Measurements from ENCODE around the gene PDE7B. TPM values are rescaled to one million over a fixed set of nuclear protein-coding genes. Genes with fewer than 3 reads are reported as not detected.
A peak's percentile ranks its signal among the peaks of the same experiment; 100 is the strongest.

The PDE7B gene
- total and polyA plus RNA-seq, 2 of the 4 experiments (the other 2 are of a cell fraction), result 7.8 to 12.4 TPM

DNA sequence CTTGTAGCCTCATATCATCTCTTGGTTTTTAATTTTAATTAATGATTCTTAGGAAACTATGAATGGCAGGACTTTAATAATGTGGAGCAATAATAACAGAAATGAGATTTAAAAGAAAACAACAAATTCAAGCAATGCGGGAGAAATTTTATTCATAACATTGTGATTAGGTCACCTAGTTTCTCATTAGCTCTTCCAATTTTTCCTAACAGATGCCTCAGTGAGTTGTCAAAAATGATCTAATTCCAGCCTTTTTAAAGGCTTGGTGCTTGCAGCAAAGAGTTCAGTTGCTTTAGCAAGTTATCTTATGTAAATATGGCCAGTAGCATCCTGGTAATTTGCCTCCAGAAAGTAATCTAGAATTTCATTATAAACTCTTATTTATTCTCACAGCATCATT lies 20.4 kb downstream of the PDE7B start:
- WGBS, 2 experiments (ENCODE audit: extremely low coverage in 2 of 2, insufficient read length in 1 of 2), result no CpG with 5 or more reads among the region's 1 CpG
- POLR2A ChIA-PET (ENCODE audit: unreplicated experiment), result interaction anchor here (0.7 kb wide), 1 partner anchor 23 kb away, joined by 3 read pairs; no protein-coding TSS in a partner anchor
- dilution Hi-C loops (cut with HindIII; ENCODE audit: low sequenced_read_pairs, unreplicated experiment) (no loop called here), in situ Hi-C loops (cut with MboI; ENCODE audit: low sequenced_read_pairs) (no loop called here), intact Hi-C loops (cut with micrococcal nuclease) (no loop called here)
- H3K9me3 ChIP-seq (ENCODE audit: control insufficient read depth, insufficient read depth, low read length), result no peaks in the 10 kb centered on the region
- no peak overlapping the region for H3K23ac ChIP-seq (ENCODE audit: low read depth, low read length)
- H3K4me1 ChIP-seq (ENCODE audit: control insufficient read depth, insufficient read depth, low read length), result peaks cover 11% of the 10 kb centered on the region
- no peak for TF ChIP-seq SMC3 (IDR thresholded peaks at IDR 0.05; ENCODE audit: low read depth, low read length)
- TF ChIP-seq, protein P1, sequence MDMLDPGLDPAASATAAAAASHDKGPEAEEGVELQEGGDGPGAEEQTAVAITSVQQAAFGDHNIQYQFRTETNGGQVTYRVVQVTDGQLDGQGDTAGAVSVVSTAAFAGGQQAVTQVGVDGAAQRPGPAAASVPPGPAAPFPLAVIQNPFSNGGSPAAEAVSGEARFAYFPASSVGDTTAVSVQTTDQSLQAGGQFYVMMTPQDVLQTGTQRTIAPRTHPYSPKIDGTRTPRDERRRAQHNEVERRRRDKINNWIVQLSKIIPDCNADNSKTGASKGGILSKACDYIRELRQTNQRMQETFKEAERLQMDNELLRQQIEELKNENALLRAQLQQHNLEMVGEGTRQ (IDR thresholded peaks at IDR 0.05; ENCODE audit: low read depth, low read length), result no peak
- TF ChIP-seq RCOR1 (IDR thresholded peaks at IDR 0.05; ENCODE audit: insufficient replicate concordance, low read length), result no peak
- no peak for TF ChIP-seq MAZ (IDR thresholded peaks at IDR 0.05; ENCODE audit: borderline replicate concordance, low read depth, low read length)
- no peak for TF ChIP-seq CEBPB (IDR thresholded peaks at IDR 0.05; ENCODE audit: low read depth, low read length)
- TF ChIP-seq RFX5 (IDR thresholded peaks at IDR 0.05; ENCODE audit: low read depth, low read length), result no peak
- TF ChIP-seq, protein P2, sequence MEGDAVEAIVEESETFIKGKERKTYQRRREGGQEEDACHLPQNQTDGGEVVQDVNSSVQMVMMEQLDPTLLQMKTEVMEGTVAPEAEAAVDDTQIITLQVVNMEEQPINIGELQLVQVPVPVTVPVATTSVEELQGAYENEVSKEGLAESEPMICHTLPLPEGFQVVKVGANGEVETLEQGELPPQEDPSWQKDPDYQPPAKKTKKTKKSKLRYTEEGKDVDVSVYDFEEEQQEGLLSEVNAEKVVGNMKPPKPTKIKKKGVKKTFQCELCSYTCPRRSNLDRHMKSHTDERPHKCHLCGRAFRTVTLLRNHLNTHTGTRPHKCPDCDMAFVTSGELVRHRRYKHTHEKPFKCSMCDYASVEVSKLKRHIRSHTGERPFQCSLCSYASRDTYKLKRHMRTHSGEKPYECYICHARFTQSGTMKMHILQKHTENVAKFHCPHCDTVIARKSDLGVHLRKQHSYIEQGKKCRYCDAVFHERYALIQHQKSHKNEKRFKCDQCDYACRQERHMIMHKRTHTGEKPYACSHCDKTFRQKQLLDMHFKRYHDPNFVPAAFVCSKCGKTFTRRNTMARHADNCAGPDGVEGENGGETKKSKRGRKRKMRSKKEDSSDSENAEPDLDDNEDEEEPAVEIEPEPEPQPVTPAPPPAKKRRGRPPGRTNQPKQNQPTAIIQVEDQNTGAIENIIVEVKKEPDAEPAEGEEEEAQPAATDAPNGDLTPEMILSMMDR (conservative IDR thresholded peaks at IDR 0.05; ENCODE audit: low read depth, low read length), result no peak
- TF ChIP-seq RAD21 (IDR thresholded peaks at IDR 0.05; ENCODE audit: low read length), result no peak
- TF ChIP-seq MAFK (IDR thresholded peaks at IDR 0.05; ENCODE audit: low read depth, low read length), result no peak
- no peak overlapping the region for H2AK5ac ChIP-seq (ENCODE audit: low read depth, low read length)
- no peak overlapping the region for H3K56ac ChIP-seq (ENCODE audit: extremely low read depth, insufficient read depth, low read length)
- no peak overlapping the region for H3K18ac ChIP-seq (ENCODE audit: low read depth, low read length)
- peaks cover 10% of the 10 kb centered on the region; the same call in 1 of the 2 replicates for H3K9me1 ChIP-seq (ENCODE audit: insufficient read depth, low read length)
- no peak overlapping the region for H3K4ac ChIP-seq (ENCODE audit: low read depth, low read length)
- H2BK20ac ChIP-seq (ENCODE audit: low read depth, low read length), result no peak overlapping the region
- peak overlapping the region; percentile 92 for H2BK5ac ChIP-seq (ENCODE audit: low read depth, low read length, poor library complexity, severe bottlenecking)
- H2AK9ac ChIP-seq (replicated peaks; ENCODE audit: low read depth, low read length, poor library complexity), result no peak overlapping the region
- CTCF ChIA-PET, result no interaction called here
- ATAC-seq (ENCODE audit: low read depth), result peak; percentile 35; the same call in 1 of the 2 replicates
- H4K8ac ChIP-seq (ENCODE audit: low read depth in 2 of 2, low read length in 2 of 2), result no peak overlapping the region
- H4K91ac ChIP-seq (ENCODE audit: insufficient read depth, low read depth, low read length), result no peak overlapping the region
- H3K36me3 ChIP-seq (ENCODE audit: control insufficient read depth, insufficient read depth, low read length), result peaks cover 5% of the 10 kb centered on the region
- H3K14ac ChIP-seq (replicated peaks; ENCODE audit: low read depth, low read length), result no peak overlapping the region
- peaks cover 35 to 52% of the 10 kb centered on the region in 2 experiments for H3K79me1 ChIP-seq (ENCODE audit: low read depth in 1 of 2, low read length in 2 of 2)
- no peak overlapping the region for H3K9ac ChIP-seq (ENCODE audit: low read depth, low read length)
- DNase-seq, result peak; percentile 75
- no peaks in the 10 kb centered on the region for H3K27me3 ChIP-seq (ENCODE audit: control insufficient read depth, insufficient read depth, low read length)
- no peak overlapping the region for H3K4me2 ChIP-seq (ENCODE audit: low read depth, low read length)
- BruUV-seq (replicated peaks), result no TSS peak
- H3K27ac ChIP-seq (ENCODE audit: insufficient read depth, low read length), result no peak overlapping the region
- no peak overlapping the region for H2AFZ ChIP-seq (replicated peaks; ENCODE audit: low read length, poor library complexity)
- no peak overlapping the region for H2BK15ac ChIP-seq (ENCODE audit: low read depth, low read length)
- H2BK120ac ChIP-seq (ENCODE audit: low read depth, low read length), result no peak overlapping the region
- no peak overlapping the region for H4K5ac ChIP-seq (ENCODE audit: low read depth, low read length)
- H4K20me1 ChIP-seq (ENCODE audit: insufficient read depth, low read length), result no peaks in the 10 kb centered on the region
- H3K4me3 ChIP-seq (ENCODE audit: insufficient read depth, low read depth, low read length), result no peak overlapping the region
